ENCODE data around the gene CDC23. TPM values are rescaled to one million over a fixed set of nuclear protein-coding genes. Genes with fewer than 3 reads are reported as not detected.

CDC23 gene
- total RNA-seq, 1 donor from 2014 or later = 14.2 TPM

DNA sequence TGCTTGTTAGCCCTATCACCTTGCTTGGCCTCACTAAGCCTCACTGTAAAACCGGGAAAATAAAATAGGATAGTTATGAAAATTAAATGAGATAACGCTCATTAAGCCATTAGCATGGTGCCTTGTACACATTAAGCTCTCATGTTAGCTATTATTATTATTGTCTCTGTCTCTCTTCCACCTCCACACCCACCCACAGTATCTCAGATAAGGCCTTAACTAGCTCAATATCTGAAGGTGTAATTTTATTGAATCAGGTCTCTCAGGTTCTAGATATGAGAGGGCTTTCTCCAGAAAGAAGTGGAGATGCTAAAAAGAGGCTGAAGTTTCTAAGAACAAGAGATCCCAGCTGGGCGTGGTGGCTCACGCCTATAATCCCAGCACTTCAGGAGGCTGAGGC lies 33.7 kb upstream of the CDC23 start:
- TF ChIP-seq, protein P1, sequence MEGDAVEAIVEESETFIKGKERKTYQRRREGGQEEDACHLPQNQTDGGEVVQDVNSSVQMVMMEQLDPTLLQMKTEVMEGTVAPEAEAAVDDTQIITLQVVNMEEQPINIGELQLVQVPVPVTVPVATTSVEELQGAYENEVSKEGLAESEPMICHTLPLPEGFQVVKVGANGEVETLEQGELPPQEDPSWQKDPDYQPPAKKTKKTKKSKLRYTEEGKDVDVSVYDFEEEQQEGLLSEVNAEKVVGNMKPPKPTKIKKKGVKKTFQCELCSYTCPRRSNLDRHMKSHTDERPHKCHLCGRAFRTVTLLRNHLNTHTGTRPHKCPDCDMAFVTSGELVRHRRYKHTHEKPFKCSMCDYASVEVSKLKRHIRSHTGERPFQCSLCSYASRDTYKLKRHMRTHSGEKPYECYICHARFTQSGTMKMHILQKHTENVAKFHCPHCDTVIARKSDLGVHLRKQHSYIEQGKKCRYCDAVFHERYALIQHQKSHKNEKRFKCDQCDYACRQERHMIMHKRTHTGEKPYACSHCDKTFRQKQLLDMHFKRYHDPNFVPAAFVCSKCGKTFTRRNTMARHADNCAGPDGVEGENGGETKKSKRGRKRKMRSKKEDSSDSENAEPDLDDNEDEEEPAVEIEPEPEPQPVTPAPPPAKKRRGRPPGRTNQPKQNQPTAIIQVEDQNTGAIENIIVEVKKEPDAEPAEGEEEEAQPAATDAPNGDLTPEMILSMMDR (IDR thresholded peaks at IDR 0.05) = no peak
- TF ChIP-seq POLR2A (IDR thresholded peaks at IDR 0.05) (no peak), POLR2AphosphoS5 (IDR thresholded peaks at IDR 0.05; ENCODE audit: insufficient read depth in 1 of 2, low read depth in 1 of 2) (no peak)
- no peak overlapping the region for H3K4me3 ChIP-seq
- intact Hi-C loops (cut with DNase I) = no loop called here
- peaks cover 6% of the 10 kb centered on the region for H3K4me1 ChIP-seq
- H3K27me3 ChIP-seq = no peaks in the 10 kb centered on the region
- no peak for DNase-seq (ENCODE audit: extremely low spot score in 2 of 2)
- H3K36me3 ChIP-seq = no peaks in the 10 kb centered on the region
- H3K27ac ChIP-seq = no peak overlapping the region
- no peaks in the 10 kb centered on the region for H3K9me3 ChIP-seq

DNA sequence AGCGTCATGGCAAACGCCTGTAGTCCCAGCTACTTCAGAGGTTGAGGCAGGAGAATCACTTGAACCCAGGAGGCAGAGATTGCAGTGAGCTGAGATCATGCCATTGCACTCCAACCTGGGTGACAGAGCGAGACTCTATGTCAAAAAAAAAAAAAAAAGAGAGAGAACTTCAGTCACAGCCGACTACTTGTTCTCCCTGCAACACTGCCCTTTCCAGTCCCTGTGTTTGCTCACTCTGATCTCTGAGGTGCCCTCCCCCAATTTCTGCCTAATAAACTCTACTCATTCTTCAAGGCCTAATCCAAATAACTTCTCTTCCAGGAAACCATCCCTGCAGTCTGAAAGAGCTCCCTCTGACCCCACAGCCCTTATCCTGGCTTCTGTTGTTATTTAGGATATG lies 33.2 kb upstream of the CDC23 start:
- no peak for DNase-seq (ENCODE audit: extremely low spot score in 2 of 2)
- Histone ChIP-seq H3K36me3 (no peaks in the 10 kb centered on the region), H3K9me3 (no peaks in the 10 kb centered on the region), H3K27me3 (no peaks in the 10 kb centered on the region), H3K4me3 (no peak overlapping the region), H3K4me1 (peaks cover 11% of the 10 kb centered on the region), H3K27ac (no peak overlapping the region)
- TF ChIP-seq POLR2AphosphoS5 (IDR thresholded peaks at IDR 0.05; ENCODE audit: insufficient read depth in 1 of 2, low read depth in 1 of 2) (no peak), POLR2A (IDR thresholded peaks at IDR 0.05) (no peak)
- TF ChIP-seq, protein P1 (IDR thresholded peaks at IDR 0.05) = no peak
- intact Hi-C loops (cut with DNase I) = no loop called here

DNA sequence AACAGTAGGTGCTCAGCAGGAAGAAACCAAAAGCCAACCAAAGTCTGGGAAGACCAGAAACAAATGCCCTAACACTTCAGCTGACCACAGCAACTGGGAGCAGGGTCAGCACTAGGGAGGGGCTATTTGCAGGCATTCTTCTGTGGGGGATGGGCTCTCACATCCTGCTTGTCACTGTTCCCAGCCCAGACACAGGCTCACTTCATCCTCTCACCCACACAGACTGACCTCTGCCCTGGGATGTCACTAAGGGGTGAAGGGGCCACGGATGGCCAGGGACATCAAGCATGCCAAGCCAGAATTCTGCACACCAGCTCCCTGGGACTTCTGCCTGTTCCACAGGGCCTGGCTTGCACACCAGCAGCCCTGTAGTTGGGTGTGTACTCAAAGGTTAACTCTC lies 32.6 kb upstream of the CDC23 start:
- Histone ChIP-seq H3K4me3 (no peak overlapping the region), H3K9me3 (no peaks in the 10 kb centered on the region), H3K27ac (no peak overlapping the region), H3K4me1 (peaks cover 13% of the 10 kb centered on the region), H3K36me3 (no peaks in the 10 kb centered on the region), H3K27me3 (no peaks in the 10 kb centered on the region)
- no peak for DNase-seq (ENCODE audit: extremely low spot score in 2 of 2)
- intact Hi-C loops (cut with DNase I) = no loop called here
- TF ChIP-seq, protein P1 (IDR thresholded peaks at IDR 0.05) = no peak
- TF ChIP-seq POLR2AphosphoS5 (IDR thresholded peaks at IDR 0.05; ENCODE audit: insufficient read depth in 1 of 2, low read depth in 1 of 2) (no peak), POLR2A (IDR thresholded peaks at IDR 0.05) (no peak)

DNA sequence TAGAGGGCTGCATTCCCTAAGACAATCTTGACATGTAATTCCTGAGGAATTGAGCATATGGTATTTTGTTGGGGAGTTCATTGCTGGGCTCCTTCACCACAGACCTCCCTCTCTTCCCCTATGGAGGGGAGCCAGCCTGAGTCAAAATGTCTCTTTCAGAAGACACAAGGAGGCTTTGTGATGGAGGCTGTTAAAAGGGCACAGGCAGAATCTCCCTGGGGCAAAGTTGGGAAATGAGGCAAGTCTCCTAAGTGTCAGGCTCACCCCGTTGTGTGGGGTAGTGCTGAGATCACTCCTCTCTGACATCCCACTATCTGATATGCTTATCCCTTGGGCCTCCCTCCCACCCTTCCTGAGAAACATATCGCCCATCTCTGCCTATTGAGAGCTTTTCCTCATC lies 30.7 kb upstream of the CDC23 start:
- no peaks in the 10 kb centered on the region for H3K27me3 ChIP-seq
- no peak overlapping the region for H3K27ac ChIP-seq
- H3K4me3 ChIP-seq = no peak overlapping the region
- TF ChIP-seq POLR2A (IDR thresholded peaks at IDR 0.05) (no peak), POLR2AphosphoS5 (IDR thresholded peaks at IDR 0.05; ENCODE audit: insufficient read depth in 1 of 2, low read depth in 1 of 2) (no peak)
- TF ChIP-seq, protein P1 (IDR thresholded peaks at IDR 0.05) = no peak
- intact Hi-C loops (cut with DNase I) = no loop called here
- H3K36me3 ChIP-seq = no peaks in the 10 kb centered on the region
- no peaks in the 10 kb centered on the region for H3K9me3 ChIP-seq
- no peak for DNase-seq (ENCODE audit: extremely low spot score in 2 of 2)
- H3K4me1 ChIP-seq = peaks cover 13% of the 10 kb centered on the region

DNA sequence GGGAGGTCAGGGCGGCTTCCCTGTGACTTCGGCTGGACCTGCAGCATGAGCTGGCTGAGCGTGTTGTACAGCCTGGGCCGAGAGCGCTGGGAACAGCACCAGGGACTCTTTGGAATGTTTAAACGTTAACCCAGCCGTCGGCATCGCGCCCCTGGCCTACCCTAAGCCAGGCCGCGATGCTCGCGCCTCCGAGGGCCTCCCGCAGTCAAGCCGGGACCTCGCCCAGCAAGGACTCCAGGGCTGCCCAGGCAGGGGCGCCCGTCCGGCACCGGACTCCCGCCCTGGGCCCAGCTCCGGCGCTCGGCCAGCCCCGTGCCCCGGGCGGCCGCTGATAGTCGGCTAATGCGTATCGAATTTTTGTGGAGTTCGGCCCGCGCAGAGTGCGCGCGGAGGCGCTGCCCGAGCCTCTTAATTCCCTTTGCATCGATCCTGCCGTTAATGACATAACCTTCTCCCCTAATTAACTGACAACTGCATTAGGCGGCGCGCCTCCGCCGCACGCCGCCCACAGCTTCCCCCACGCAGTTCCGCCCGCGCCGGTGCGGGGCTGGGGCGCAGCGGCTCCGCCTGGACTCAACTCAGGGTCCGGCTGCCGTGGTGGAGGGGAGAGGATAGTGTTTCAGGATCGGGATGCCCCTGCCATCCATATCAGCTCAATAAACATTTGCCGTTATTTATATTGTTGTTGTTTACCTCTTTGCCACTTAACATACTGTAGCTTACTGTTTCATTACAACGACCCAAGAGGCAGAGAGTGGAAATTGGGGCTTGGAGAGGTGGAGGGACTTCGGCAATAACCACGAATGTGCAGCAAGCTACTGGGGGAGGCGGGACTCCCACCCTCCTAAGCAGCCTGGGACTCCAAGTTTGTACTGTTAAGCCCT lies 28.8 kb upstream of the CDC23 start:
- H3K36me3 ChIP-seq = no peaks in the 10 kb centered on the region
- DNase-seq (ENCODE audit: extremely low spot score in 2 of 2) = no peak
- H3K4me1 ChIP-seq = peaks cover 13% of the 10 kb centered on the region
- H3K4me3 ChIP-seq = peak overlapping the region; percentile 45 to 46
- H3K27ac ChIP-seq = no peak overlapping the region
- intact Hi-C loops (cut with DNase I) = no loop called here
- TF ChIP-seq POLR2A (IDR thresholded peaks at IDR 0.05) (no peak), POLR2AphosphoS5 (IDR thresholded peaks at IDR 0.05; ENCODE audit: insufficient read depth in 1 of 2, low read depth in 1 of 2) (no peak)
- TF ChIP-seq, protein P1 (IDR thresholded peaks at IDR 0.05) = no peak
- no peaks in the 10 kb centered on the region for H3K9me3 ChIP-seq
- H3K27me3 ChIP-seq = no peaks in the 10 kb centered on the region
